HUES48 (cell line): ENCODE measurements around the gene FBXL7.
"Not testable (repeated sequence)": the region's sequence is repeated elsewhere in the genome, so short reads cannot be mapped to it uniquely, and the experiment has no call there.

Experiments
- H3K27ac ChIP-seq: one replicate; pipeline ENCODE4 v1.7.0; 2013; ENCODE audit warnings: low read depth, low read length, inconsistent platforms
- H3K27me3 ChIP-seq: 2 replicates; pipeline ENCODE4 v1.6.1; 2013; ENCODE audit warnings: mild to moderate bottlenecking, low read length; ENCODE audit not compliant: control insufficient read depth, insufficient read depth
- H3K36me3 ChIP-seq: 2 replicates; pipeline ENCODE4 v1.6.1; 2013; ENCODE audit warnings: low read length; ENCODE audit not compliant: control insufficient read depth, insufficient read depth
- H3K4me1 ChIP-seq: 2 replicates; pipeline ENCODE4 v1.6.1; 2013; ENCODE audit warnings: mild to moderate bottlenecking, low read length; ENCODE audit not compliant: control insufficient read depth, insufficient read depth
- H3K4me3 ChIP-seq: 2 replicates; pipeline ENCODE4 v1.5.1; 2013; ENCODE audit warnings: mild to moderate bottlenecking, low read depth, low read length
- H3K9ac ChIP-seq: 2 replicates; pipeline ENCODE4 v1.6.1; 2013; ENCODE audit warnings: mild to moderate bottlenecking, low read depth, low read length, moderate library complexity
- H3K9me3 ChIP-seq: 2 replicates; pipeline ENCODE4 v1.6.1; 2013; ENCODE audit warnings: low read length; ENCODE audit not compliant: control insufficient read depth, insufficient read depth

Gene FBXL7

GRCh38 chr5:15864536-15865215 is 364.7 kb downstream of the FBXL7 start:
- Histone ChIP-seq H3K9me3 (peaks cover 2% of the 10 kb centered on the region; the same call in 1 of the 2 replicates), H3K9ac (no peak overlapping the region), H3K27me3 (no peaks in the 10 kb centered on the region)

GRCh38 chr5:15872259-15872658 is 372.3 kb downstream of the FBXL7 start:
- not testable (repeated sequence) for H3K27ac ChIP-seq, H3K36me3 ChIP-seq, H3K4me3 ChIP-seq

More at GRCh38 chr5:15864536-15865215, 364.7 kb downstream of the FBXL7 start:
- Histone ChIP-seq H3K4me3 (no peak overlapping the region), H3K4me1 (0 out of 2 replicates have a peak, but pooled peaks cover 5% of the 10 kb centered on the region), H3K36me3 (no peaks in the 10 kb centered on the region), H3K27ac (no peak overlapping the region)

GRCh38 chr5:15877914-15878313 is 377.9 kb downstream of the FBXL7 start:
- no peak overlapping the region for H3K4me3 ChIP-seq
- no peaks in the 10 kb centered on the region for H3K27me3 ChIP-seq
- H3K9me3 ChIP-seq = no peaks in the 10 kb centered on the region
- no peak overlapping the region for H3K27ac ChIP-seq
- H3K36me3 ChIP-seq = no peaks in the 10 kb centered on the region
- H3K4me1 ChIP-seq = no peaks in the 10 kb centered on the region; the same call in 1 of the 2 replicates
- H3K9ac ChIP-seq = no peak overlapping the region

More at GRCh38 chr5:15872259-15872658, 372.3 kb downstream of the FBXL7 start:
- not testable (repeated sequence) for H3K9ac ChIP-seq, H3K9me3 ChIP-seq, H3K4me1 ChIP-seq, H3K27me3 ChIP-seq

GRCh38 chr5:15880201-15880600 is 380.2 kb downstream of the FBXL7 start:
- no peaks in the 10 kb centered on the region for H3K27me3 ChIP-seq
- H3K9ac ChIP-seq = no peak overlapping the region
- no peaks in the 10 kb centered on the region for H3K9me3 ChIP-seq
- H3K4me3 ChIP-seq = no peak overlapping the region
- H3K4me1 ChIP-seq = no peaks in the 10 kb centered on the region; the same call in 1 of the 2 replicates
- H3K27ac ChIP-seq = no peak overlapping the region
- no peaks in the 10 kb centered on the region for H3K36me3 ChIP-seq

- Histone ChIP-seq H3K4me3 (no peak overlapping the region), H3K9ac (no peak overlapping the region), H3K4me1 (no peaks in the 10 kb centered on the region), H3K9me3 (no peaks in the 10 kb centered on the region), H3K27ac (no peak overlapping the region), H3K27me3 (no peaks in the 10 kb centered on the region), H3K36me3 (no peaks in the 10 kb centered on the region)
Measured at GRCh38 chr5:15885156-15885555, 385.2 kb downstream of the FBXL7 start.

GRCh38 chr5:15886156-15886555 is 386.2 kb downstream of the FBXL7 start:
- Histone ChIP-seq H3K36me3 (no peaks in the 10 kb centered on the region), H3K27ac (no peak overlapping the region), H3K4me1 (no peaks in the 10 kb centered on the region), H3K9me3 (no peaks in the 10 kb centered on the region), H3K27me3 (no peaks in the 10 kb centered on the region), H3K4me3 (no peak overlapping the region), H3K9ac (no peak overlapping the region)

- Histone ChIP-seq H3K4me3 (no peak overlapping the region), H3K27ac (no peak overlapping the region), H3K9ac (no peak overlapping the region), H3K27me3 (no peaks in the 10 kb centered on the region), H3K36me3 (no peaks in the 10 kb centered on the region), H3K9me3 (no peaks in the 10 kb centered on the region), H3K4me1 (no peaks in the 10 kb centered on the region)
Measured at GRCh38 chr5:15887093-15887492, 387.1 kb downstream of the FBXL7 start.

- Histone ChIP-seq H3K27me3 (no peaks in the 10 kb centered on the region), H3K27ac (no peak overlapping the region), H3K9ac (no peak overlapping the region), H3K9me3 (no peaks in the 10 kb centered on the region), H3K4me1 (no peaks in the 10 kb centered on the region), H3K36me3 (no peaks in the 10 kb centered on the region), H3K4me3 (no peak overlapping the region)
Measured at GRCh38 chr5:15889001-15889400, 389.0 kb downstream of the FBXL7 start.

- Histone ChIP-seq H3K4me3 (no peak overlapping the region), H3K27ac (no peak overlapping the region), H3K36me3 (no peaks in the 10 kb centered on the region), H3K4me1 (no peaks in the 10 kb centered on the region), H3K27me3 (no peaks in the 10 kb centered on the region), H3K9ac (no peak overlapping the region), H3K9me3 (no peaks in the 10 kb centered on the region)
Measured at GRCh38 chr5:15893866-15894265, 393.9 kb downstream of the FBXL7 start.

- no peak overlapping the region for H3K4me3 ChIP-seq
- H3K9me3 ChIP-seq = no peaks in the 10 kb centered on the region
- no peaks in the 10 kb centered on the region for H3K36me3 ChIP-seq
- H3K27ac ChIP-seq = no peak overlapping the region
- H3K9ac ChIP-seq = no peak overlapping the region
- H3K4me1 ChIP-seq = no peaks in the 10 kb centered on the region
- no peaks in the 10 kb centered on the region for H3K27me3 ChIP-seq
Measured at GRCh38 chr5:15897656-15898055, 397.7 kb downstream of the FBXL7 start.

GRCh38 chr5:15898641-15899040 is 398.7 kb downstream of the FBXL7 start:
- Histone ChIP-seq H3K4me3 (no peak overlapping the region), H3K27me3 (no peaks in the 10 kb centered on the region), H3K36me3 (no peaks in the 10 kb centered on the region), H3K9ac (no peak overlapping the region), H3K27ac (no peak overlapping the region), H3K9me3 (no peaks in the 10 kb centered on the region), H3K4me1 (no peaks in the 10 kb centered on the region)
